22Rv1 (cell line): Measurements from ENCODE around the gene ANKS1B.

ENCODE experiments used
- H3K27ac ChIP-seq: fragments of 450-650 bp; 2 replicates; pipeline ENCODE4 v1.5.1; 2017
- CTCF ChIP-seq: fragments of 450-650 bp; IDR thresholded peaks from 2 replicates; pipeline ENCODE4 v1.5.1; 2017; ENCODE audit warnings: mild to moderate bottlenecking
- ZFX ChIP-seq: fragments of 450-650 bp; IDR thresholded peaks from 2 replicates; pipeline ENCODE4 v1.6.1; 2017; ENCODE audit warnings: antibody characterized with exemption, borderline replicate concordance

Gene ANKS1B

GRCh38 chr12:98803468-98804209 lies 1181.1 kb downstream of the ANKS1B start:
- no peak overlapping the region for H3K27ac ChIP-seq
- TF ChIP-seq CTCF, result 0 out of 2 replicates have a peak, but pooled peaks have one; percentile 7
- no peak for TF ChIP-seq ZFX

- TF ChIP-seq ZFX, result no peak
- TF ChIP-seq CTCF, result no peak
- H3K27ac ChIP-seq, result no peak overlapping the region
Observed at GRCh38 chr12:98799822-98800221, 1184.9 kb downstream of the ANKS1B start.

- TF ChIP-seq ZFX, result no peak
- H3K27ac ChIP-seq, result no peak overlapping the region
Observed at GRCh38 chr12:98799146-98799810, 1185.5 kb downstream of the ANKS1B start.

GRCh38 chr12:98797200-98797599 lies 1187.5 kb downstream of the ANKS1B start:
- TF ChIP-seq ZFX, result no peak
- no peak for TF ChIP-seq CTCF
- no peak overlapping the region for H3K27ac ChIP-seq

- no peak overlapping the region for H3K27ac ChIP-seq
- TF ChIP-seq ZFX, result no peak
- TF ChIP-seq CTCF, result no peak
Observed at GRCh38 chr12:98796745-98797144, 1188.0 kb downstream of the ANKS1B start.

GRCh38 chr12:98793121-98793520 lies 1191.6 kb downstream of the ANKS1B start:
- H3K27ac ChIP-seq, result no peak overlapping the region
- no peak for TF ChIP-seq CTCF
- TF ChIP-seq ZFX, result no peak

- no peak overlapping the region for H3K27ac ChIP-seq
- no peak for TF ChIP-seq CTCF
- no peak for TF ChIP-seq ZFX
Observed at GRCh38 chr12:98791406-98791805, 1193.3 kb downstream of the ANKS1B start.
